CD8-positive, alpha-beta memory T cell (primary cell): Measurements from ENCODE around the gene TMEM132D. TPM values are rescaled to one million over a fixed set of nuclear protein-coding genes. Genes with fewer than 3 reads are reported as not detected.

ENCODE experiments used
- CTCF ChIA-PET: fragments of 350-600 bp; sonication (Branson Sonifier 250); formaldehyde crosslinking; loops from one replicate; lab custom pipeline; 2021; ENCODE audit warnings: antibody characterized with exemption; lab: Charles Lee
- POLR2A ChIA-PET: fragments of 350-600 bp; sonication (Branson Sonifier 250); formaldehyde crosslinking; loops from one replicate; lab custom pipeline; 2021; ENCODE audit warnings: antibody characterized with exemption; lab: Charles Lee
- DNase-seq, 5 donors: peaks; one replicate each; pipeline versions ENCODE4 v3.0.0 to v3.0.0-alpha.2; 2020 to 2022; ENCODE audit warnings: mixed read lengths in 1 of 5
- H3K27ac ChIP-seq: one replicate; pipeline ENCODE4 v1.7.0; 2013; ENCODE audit warnings: low read depth, mild to moderate bottlenecking, low read length, moderate library complexity
- H3K27me3 ChIP-seq: 2 replicates; pipeline ENCODE4 v1.7.0; 2013; ENCODE audit warnings: low read length, mild to moderate bottlenecking; ENCODE audit not compliant: insufficient read depth, poor library complexity, severe bottlenecking
- H3K36me3 ChIP-seq: 2 replicates; pipeline ENCODE4 v1.7.0; 2013; ENCODE audit warnings: mild to moderate bottlenecking, low read length, moderate library complexity; ENCODE audit not compliant: insufficient read depth
- H3K4me1 ChIP-seq: 2 replicates; pipeline ENCODE4 v1.7.0; 2013; ENCODE audit warnings: mild to moderate bottlenecking, low read length, moderate library complexity; ENCODE audit not compliant: insufficient read depth
- H3K4me3 ChIP-seq: 2 replicates; pipeline ENCODE4 v1.7.0; 2013; ENCODE audit warnings: mild to moderate bottlenecking, low read length
- H3K9me3 ChIP-seq: 2 replicates; pipeline ENCODE4 v1.7.0; 2013; ENCODE audit warnings: mild to moderate bottlenecking, low read length
- H3K27ac Mint-ChIP-seq, 8 donors: one replicate each; pipeline ENCODE4 v1.8.0; 2020 to 2021; ENCODE audit warnings: mixed read lengths in 8 of 8, mild to moderate bottlenecking in 6 of 8, inconsistent platforms in 3 of 8, moderate library complexity in 3 of 8
- H3K27me3 Mint-ChIP-seq, 2 donors: one replicate each; pipeline ENCODE4 v1.8.0; 2020 to 2021; ENCODE audit warnings: mixed read lengths in 2 of 2, mild to moderate bottlenecking in 1 of 2, moderate library complexity in 1 of 2
- H3K36me3 Mint-ChIP-seq, 3 donors: one replicate each; pipeline ENCODE4 v1.8.0; 2020 to 2021; ENCODE audit warnings: mixed read lengths in 3 of 3, inconsistent platforms in 1 of 3, mild to moderate bottlenecking in 1 of 3
- H3K4me1 Mint-ChIP-seq, 3 donors: one replicate each; pipeline ENCODE4 v1.8.0; 2020 to 2021; ENCODE audit warnings: mixed read lengths in 3 of 3, inconsistent platforms in 1 of 3, mild to moderate bottlenecking in 1 of 3
- H3K4me3 Mint-ChIP-seq, 7 donors: one replicate each; pipeline ENCODE4 v1.8.0; 2020 to 2021; ENCODE audit warnings: mixed read lengths in 7 of 7, mild to moderate bottlenecking in 6 of 7, moderate library complexity in 4 of 7, inconsistent platforms in 2 of 7
- H3K9me3 Mint-ChIP-seq, 5 donors: one replicate each; pipeline ENCODE4 v1.8.0; 2020 to 2022; ENCODE audit warnings: mixed read lengths in 5 of 5, mild to moderate bottlenecking in 3 of 5, moderate library complexity in 2 of 5, inconsistent platforms in 1 of 5
- polyA plus RNA-seq: library from polyadenylated mRNA; unstranded; fragments of 300-500 nt; fragmentation: Illumina TruSeq; gene quantifications from one replicate; pipeline ENCODE4 v1.2.3, GENCODE V29; 2021
- total RNA-seq, 2 experiments: library from RNA; stranded (reverse); gene quantifications; one replicate each; pipeline ENCODE4 v1.2.3, GENCODE V29; 2021

TMEM132D gene
- total and polyA plus RNA-seq, 3 experiments from 2014 or later, result not detected

DNA sequence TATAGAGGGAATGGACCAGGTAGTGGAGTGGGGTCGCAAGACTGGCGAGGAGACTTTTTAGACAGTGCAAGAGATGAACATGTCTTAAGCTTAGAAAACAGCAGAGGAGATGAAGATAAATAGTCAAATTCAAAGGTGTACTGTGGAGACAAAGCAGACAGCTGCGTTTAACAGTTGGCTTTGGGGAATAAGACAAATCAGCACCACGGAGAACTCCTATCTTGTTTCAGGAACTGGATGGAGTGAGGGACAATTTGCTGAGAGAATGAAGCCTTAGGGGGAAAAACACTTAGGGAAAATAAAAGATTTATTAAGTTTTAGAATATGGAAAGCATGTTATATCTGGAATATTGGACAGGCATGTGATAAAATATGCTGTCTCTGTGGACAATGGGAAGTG, 591.8 kb downstream of the TMEM132D start:
- ChIA-PET POLR2A (no interaction called here), CTCF (no interaction called here)
- Histone ChIP-seq H3K9me3 (no peaks in the 10 kb centered on the region), H3K4me3 (no peak overlapping the region), H3K4me1 (no peaks in the 10 kb centered on the region), H3K27me3 (no peaks in the 10 kb centered on the region), H3K27ac (no peak overlapping the region), H3K36me3 (no peaks in the 10 kb centered on the region)
- Mint-ChIP-seq H3K27ac (no peak overlapping the region), H3K27me3 (no peaks in the 10 kb centered on the region), H3K4me3 (no peak overlapping the region), H3K36me3 (no peaks in the 10 kb centered on the region), H3K4me1 (no peaks in the 10 kb centered on the region), H3K9me3 (peaks cover 0 to 7% (median 3%) of the 10 kb centered on the region in 5 donors)
- no peak for DNase-seq

DNA sequence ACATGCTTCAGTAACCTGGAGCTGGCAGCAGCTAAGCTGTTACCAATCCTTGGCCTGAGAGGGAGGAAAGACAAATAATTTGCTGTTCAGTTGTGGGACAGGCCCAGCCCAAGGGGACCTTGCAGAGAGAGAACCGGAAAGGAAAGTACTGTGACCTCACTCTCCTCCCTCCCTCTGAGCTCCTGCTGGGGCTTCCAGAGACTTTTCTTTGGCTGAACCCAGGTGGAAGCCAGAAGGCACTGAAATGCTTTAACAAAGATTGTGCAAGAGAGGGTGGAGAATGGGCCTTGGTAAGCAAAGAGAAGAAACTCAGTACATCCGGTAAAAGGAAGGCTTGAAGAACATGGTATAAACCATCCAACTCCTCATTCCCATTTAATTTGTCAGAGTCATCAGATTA, 593.5 kb downstream of the TMEM132D start:
- Histone ChIP-seq H3K4me1 (no peaks in the 10 kb centered on the region), H3K27me3 (no peaks in the 10 kb centered on the region), H3K27ac (no peak overlapping the region), H3K36me3 (no peaks in the 10 kb centered on the region), H3K9me3 (no peaks in the 10 kb centered on the region), H3K4me3 (no peak overlapping the region)
- Mint-ChIP-seq H3K36me3 (no peaks in the 10 kb centered on the region), H3K4me1 (no peaks in the 10 kb centered on the region), H3K27ac (no peak overlapping the region), H3K9me3 (peaks cover 0 to 7% (median 3%) of the 10 kb centered on the region in 5 donors), H3K27me3 (no peaks in the 10 kb centered on the region), H3K4me3 (no peak overlapping the region)
- ChIA-PET POLR2A (no interaction called here), CTCF (no interaction called here)
- no peak for DNase-seq

DNA sequence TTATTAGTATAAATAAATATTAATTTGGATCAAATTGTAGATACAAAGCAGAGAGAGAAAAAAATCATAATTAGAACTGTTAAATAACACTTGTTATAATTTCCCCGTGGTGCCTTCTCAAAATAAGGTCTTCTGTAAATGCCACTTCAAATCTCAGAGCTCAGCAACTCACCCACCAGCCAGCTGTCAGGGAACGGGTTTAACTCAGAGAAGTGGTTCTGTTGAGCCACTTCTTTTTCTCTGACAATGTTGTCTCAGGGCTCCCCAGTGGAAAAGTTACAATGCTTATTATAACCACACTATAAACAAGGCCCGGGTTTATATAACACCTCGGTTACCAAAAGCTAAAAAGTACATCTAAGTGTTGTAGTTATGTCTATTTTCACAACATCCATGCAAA, 598.0 kb downstream of the TMEM132D start:
- Histone ChIP-seq H3K36me3 (no peaks in the 10 kb centered on the region), H3K27me3 (no peaks in the 10 kb centered on the region), H3K27ac (no peak overlapping the region), H3K4me1 (no peaks in the 10 kb centered on the region), H3K9me3 (no peaks in the 10 kb centered on the region), H3K4me3 (no peak overlapping the region)
- Mint-ChIP-seq H3K4me3 (no peak overlapping the region), H3K9me3 (peaks cover 0 to 9% (median 4%) of the 10 kb centered on the region in 5 donors), H3K36me3 (no peaks in the 10 kb centered on the region), H3K27ac (no peak overlapping the region), H3K27me3 (no peaks in the 10 kb centered on the region), H3K4me1 (no peaks in the 10 kb centered on the region)
- CTCF ChIA-PET, result no interaction called here
- POLR2A ChIA-PET, result no interaction called here
- no peak for DNase-seq

DNA sequence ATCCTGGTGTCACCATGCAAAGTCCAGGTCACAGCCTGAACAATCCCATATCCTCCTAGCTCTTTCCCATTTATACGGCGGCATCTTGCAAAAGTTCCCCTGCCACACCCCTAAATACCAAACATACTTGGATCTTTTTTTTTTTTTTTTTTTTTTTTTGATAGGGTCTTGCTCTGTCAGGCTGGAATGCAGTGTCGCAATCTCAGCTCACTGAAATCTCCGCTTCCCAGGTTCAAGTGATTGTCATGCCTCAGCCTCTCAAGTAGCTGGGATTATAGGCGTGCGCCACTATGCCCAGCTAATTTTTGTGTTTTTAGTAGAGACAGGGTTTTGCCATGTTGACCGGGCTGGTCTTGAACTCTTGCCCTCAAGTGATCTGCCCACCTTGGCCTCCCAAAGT, 599.3 kb downstream of the TMEM132D start:
- H3K27me3 ChIP-seq, result no peaks in the 10 kb centered on the region
- no peaks in the 10 kb centered on the region for H3K9me3 ChIP-seq
- Mint-ChIP-seq H3K9me3 (peaks cover 0 to 6% (median 4%) of the 10 kb centered on the region in 5 donors), H3K27me3 (no peaks in the 10 kb centered on the region), H3K4me3 (no peak overlapping the region), H3K27ac (no peak overlapping the region), H3K36me3 (no peaks in the 10 kb centered on the region), H3K4me1 (no peaks in the 10 kb centered on the region)
- no peak for DNase-seq
- CTCF ChIA-PET, result no interaction called here
- H3K4me3 ChIP-seq, result no peak overlapping the region
- H3K27ac ChIP-seq, result no peak overlapping the region
- POLR2A ChIA-PET, result no interaction called here
- no peaks in the 10 kb centered on the region for H3K4me1 ChIP-seq
- no peaks in the 10 kb centered on the region for H3K36me3 ChIP-seq

DNA sequence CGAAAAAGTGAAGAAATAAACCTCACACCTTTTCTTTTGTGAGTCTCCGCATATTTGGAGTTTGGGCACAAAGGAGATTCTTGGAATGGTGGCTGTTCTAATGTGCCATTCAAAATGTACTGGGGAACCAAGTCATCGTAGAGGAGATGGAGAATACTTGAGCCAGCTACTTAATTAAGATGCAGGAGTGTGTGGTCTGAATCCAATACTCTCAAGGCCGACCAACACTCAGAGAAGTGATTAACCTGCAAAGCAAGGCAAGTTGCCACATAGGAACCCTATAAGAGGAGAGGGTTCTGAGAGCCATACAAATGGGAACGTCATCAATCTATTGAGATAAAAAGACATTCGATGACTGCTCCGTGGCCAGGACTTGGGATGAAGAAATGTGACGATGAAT, 603.8 kb downstream of the TMEM132D start:
- no peaks in the 10 kb centered on the region for H3K27me3 ChIP-seq
- H3K4me1 ChIP-seq, result no peaks in the 10 kb centered on the region
- H3K36me3 Mint-ChIP-seq, result no peaks in the 10 kb centered on the region
- ChIA-PET POLR2A (no interaction called here), CTCF (no interaction called here)
- H3K9me3 Mint-ChIP-seq, result peaks cover 0 to 14% (median 4%) of the 10 kb centered on the region in 5 donors
- H3K27ac ChIP-seq, result no peak overlapping the region
- no peak overlapping the region for H3K4me3 Mint-ChIP-seq
- no peak overlapping the region for H3K4me3 ChIP-seq
- H3K9me3 ChIP-seq, result no peaks in the 10 kb centered on the region
- peaks cover 0 to 3% of the 10 kb centered on the region in 2 donors for H3K27me3 Mint-ChIP-seq
- DNase-seq, result no peak
- no peak overlapping the region for H3K27ac Mint-ChIP-seq
- no peaks in the 10 kb centered on the region for H3K36me3 ChIP-seq
- H3K4me1 Mint-ChIP-seq, result no peaks in the 10 kb centered on the region

DNA sequence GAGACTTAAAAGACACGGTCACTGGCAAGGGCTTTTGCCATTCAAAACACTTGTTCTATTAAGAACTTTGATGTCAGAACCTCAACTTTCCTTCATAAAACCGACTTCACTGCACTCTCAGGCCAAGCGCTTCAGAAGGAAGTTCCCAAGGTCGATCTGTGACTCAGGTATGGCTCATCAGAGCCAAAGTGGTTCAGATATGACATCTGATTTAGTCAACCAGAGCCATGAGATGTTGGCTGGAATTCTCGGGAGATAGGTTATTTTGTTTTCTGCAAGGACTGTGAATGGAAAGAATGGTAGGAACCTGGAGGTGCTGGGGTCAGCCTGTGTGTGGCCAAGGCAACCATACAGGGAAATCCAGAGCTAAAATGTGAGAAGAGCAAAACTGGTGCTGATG, 604.9 kb downstream of the TMEM132D start:
- Histone ChIP-seq H3K27me3 (no peaks in the 10 kb centered on the region), H3K4me3 (no peak overlapping the region), H3K9me3 (no peaks in the 10 kb centered on the region), H3K27ac (no peak overlapping the region), H3K4me1 (no peaks in the 10 kb centered on the region), H3K36me3 (no peaks in the 10 kb centered on the region)
- Mint-ChIP-seq H3K27me3 (peaks cover 0 to 3% of the 10 kb centered on the region in 2 donors), H3K27ac (no peak overlapping the region), H3K4me1 (no peaks in the 10 kb centered on the region), H3K9me3 (peaks cover 0 to 14% (median 0%) of the 10 kb centered on the region in 5 donors), H3K36me3 (no peaks in the 10 kb centered on the region), H3K4me3 (no peak overlapping the region)
- DNase-seq, result no peak
- CTCF ChIA-PET, result no interaction called here
- POLR2A ChIA-PET, result no interaction called here

DNA sequence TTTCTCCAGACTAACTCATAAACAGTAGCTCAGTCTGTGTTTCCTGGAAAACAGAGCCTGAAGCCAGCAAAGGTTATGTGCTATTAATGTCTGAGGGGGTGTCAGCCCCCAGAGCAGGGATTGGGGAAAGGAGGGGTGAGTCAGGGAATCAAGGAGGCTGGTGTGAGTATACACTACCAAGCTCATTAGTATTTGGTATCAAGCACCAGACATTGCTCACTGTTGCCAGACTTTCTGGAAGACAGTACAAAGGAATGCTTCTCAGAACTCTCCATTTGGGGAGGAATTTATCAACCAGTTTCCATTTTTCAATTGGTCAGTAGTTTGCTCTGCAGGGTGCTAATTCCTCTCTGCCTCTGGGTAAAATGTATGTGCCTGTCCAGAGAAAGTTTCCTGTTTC, 607.2 kb downstream of the TMEM132D start:
- H3K27me3 Mint-ChIP-seq, result peaks cover 0 to 3% of the 10 kb centered on the region in 2 donors
- no peaks in the 10 kb centered on the region for H3K36me3 ChIP-seq
- no peak overlapping the region for H3K27ac ChIP-seq
- H3K9me3 Mint-ChIP-seq, result peaks cover 0 to 14% (median 3%) of the 10 kb centered on the region in 5 donors
- no peak for DNase-seq
- no peaks in the 10 kb centered on the region for H3K36me3 Mint-ChIP-seq
- H3K27me3 ChIP-seq, result no peaks in the 10 kb centered on the region
- H3K4me1 ChIP-seq, result no peaks in the 10 kb centered on the region
- no peaks in the 10 kb centered on the region for H3K4me1 Mint-ChIP-seq
- no peaks in the 10 kb centered on the region for H3K9me3 ChIP-seq
- no peak overlapping the region for H3K27ac Mint-ChIP-seq
- ChIA-PET CTCF (no interaction called here), POLR2A (no interaction called here)
- no peak overlapping the region for H3K4me3 Mint-ChIP-seq
- H3K4me3 ChIP-seq, result no peak overlapping the region

DNA sequence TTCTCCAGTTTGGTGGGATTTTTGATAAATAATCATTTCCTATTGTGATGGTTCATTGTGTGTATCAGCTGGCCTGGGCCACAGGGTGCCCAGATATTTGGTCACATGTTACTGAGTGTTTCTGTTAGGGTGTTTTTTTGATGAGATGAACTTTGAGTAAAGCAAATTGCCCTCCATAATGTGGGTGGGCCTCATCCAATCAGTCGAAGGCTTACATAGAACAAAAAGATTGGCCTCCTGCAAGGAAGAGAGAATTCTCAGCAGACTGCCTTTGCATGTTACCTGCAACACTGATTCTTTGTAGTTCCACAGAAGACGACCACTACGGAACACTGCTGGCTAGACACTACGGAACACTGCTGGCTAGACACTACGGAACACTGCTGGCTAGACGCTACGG, 609.0 kb downstream of the TMEM132D start:
- Histone ChIP-seq H3K27ac (no peak overlapping the region), H3K27me3 (no peaks in the 10 kb centered on the region), H3K36me3 (no peaks in the 10 kb centered on the region), H3K9me3 (no peaks in the 10 kb centered on the region), H3K4me1 (no peaks in the 10 kb centered on the region), H3K4me3 (no peak overlapping the region)
- H3K27me3 Mint-ChIP-seq, result peaks cover 0 to 3% of the 10 kb centered on the region in 2 donors
- H3K4me3 Mint-ChIP-seq, result no peak overlapping the region
- CTCF ChIA-PET, result no interaction called here
- peaks cover 0 to 10% (median 3%) of the 10 kb centered on the region in 5 donors for H3K9me3 Mint-ChIP-seq
- H3K27ac Mint-ChIP-seq, result no peak overlapping the region
- no peaks in the 10 kb centered on the region for H3K36me3 Mint-ChIP-seq
- H3K4me1 Mint-ChIP-seq, result no peaks in the 10 kb centered on the region
- DNase-seq, result no peak
- POLR2A ChIA-PET, result no interaction called here

DNA sequence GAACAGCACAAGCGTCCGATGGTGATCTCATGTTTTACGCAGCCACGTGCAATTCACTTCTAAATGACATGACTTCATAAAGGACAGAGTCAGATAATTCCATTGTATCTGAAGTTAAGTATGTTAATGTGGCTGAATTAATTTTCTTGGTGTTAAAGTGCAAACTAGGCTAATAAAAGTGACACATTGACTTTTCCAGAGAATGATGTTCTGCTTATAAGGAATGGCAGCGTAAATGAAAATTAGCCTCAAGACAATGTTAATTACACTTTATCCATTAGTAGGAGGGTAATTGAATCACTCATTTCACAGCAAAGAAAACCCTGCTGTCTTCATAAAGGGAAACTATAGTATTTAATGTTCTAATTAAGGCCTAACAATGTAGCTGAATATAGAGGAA, 624.1 kb downstream of the TMEM132D start:
- peaks cover 0 to 9% of the 10 kb centered on the region in 2 donors for H3K27me3 Mint-ChIP-seq
- Histone ChIP-seq H3K27me3 (no peaks in the 10 kb centered on the region), H3K36me3 (no peaks in the 10 kb centered on the region), H3K27ac (no peak overlapping the region), H3K4me1 (no peaks in the 10 kb centered on the region), H3K9me3 (no peaks in the 10 kb centered on the region), H3K4me3 (no peak overlapping the region)
- ChIA-PET CTCF (no interaction called here), POLR2A (no interaction called here)
- no peak for DNase-seq
- H3K27ac Mint-ChIP-seq, result no peak overlapping the region
- H3K4me3 Mint-ChIP-seq, result no peak overlapping the region
- no peaks in the 10 kb centered on the region for H3K4me1 Mint-ChIP-seq
- H3K9me3 Mint-ChIP-seq, result peaks cover 0 to 3% (median 0%) of the 10 kb centered on the region in 5 donors
- no peaks in the 10 kb centered on the region for H3K36me3 Mint-ChIP-seq
